A673 (cell line): ENCODE results near the gene ATP2A3.

Source experiments
- EZH2 ChIP-seq: fragments of 200-600 bp; sonication (generic); IDR thresholded peaks from 2 replicates; pipeline ENCODE4 v1.6.1; 2017; ENCODE audit warnings: borderline replicate concordance, low read depth, mild to moderate bottlenecking, mixed read lengths, antibody characterized with exemption, low read length; ENCODE audit not compliant: poor library complexity, severe bottlenecking
- TF ChIP-seq, protein P1 (sequence below): fragments of 300-800, 200-600 bp; sonication (generic); conservative IDR thresholded peaks from 2 replicates; pipeline ENCODE4 v1.5.1; 2017; ENCODE audit warnings: low read depth, mild to moderate bottlenecking, antibody characterized with exemption, low read length, moderate library complexity, mixed read lengths

DNA sequence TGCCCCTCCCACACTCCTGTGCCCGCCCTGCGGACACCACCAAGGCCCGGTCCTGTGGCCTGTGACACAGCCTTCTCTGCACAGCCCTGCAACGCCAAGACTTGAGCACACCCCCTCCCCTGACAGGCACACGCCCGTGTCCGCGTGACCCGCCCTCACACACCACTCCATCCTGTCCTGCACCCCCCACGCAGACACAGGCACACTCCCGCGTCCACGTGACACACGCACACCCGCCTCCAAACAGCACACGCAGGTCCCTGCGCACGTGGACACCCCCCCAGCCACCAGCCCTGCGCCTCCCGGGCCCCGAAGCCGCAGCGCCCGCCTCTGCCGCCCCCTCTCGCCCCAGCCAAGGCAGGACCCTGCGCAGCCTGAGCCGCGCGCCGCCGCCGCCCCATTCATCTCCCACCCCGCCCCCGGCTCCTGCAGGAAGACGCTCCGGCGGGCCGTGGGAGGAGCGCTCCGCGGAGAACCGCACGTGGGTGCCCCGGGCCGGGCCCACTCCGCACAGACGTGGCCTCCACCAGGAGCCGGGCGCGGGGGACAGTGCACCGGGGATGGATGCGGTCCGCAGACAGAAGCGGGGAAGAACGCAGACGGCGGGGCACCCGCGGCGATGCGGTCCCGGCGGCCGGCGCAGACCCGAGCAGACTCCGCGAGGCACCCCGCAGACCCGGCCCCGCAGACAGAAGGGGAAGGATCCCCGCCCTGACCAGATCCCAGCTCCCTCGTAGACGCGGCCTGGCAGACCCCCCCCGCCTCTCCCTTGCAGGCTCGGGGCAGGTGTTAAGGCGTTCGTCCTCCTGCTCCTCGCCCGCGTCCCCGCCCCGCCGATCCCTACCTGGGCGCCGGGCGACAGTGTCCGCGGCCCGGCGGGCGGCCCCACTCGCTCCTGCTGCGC lies 71.9 kb downstream of the ATP2A3 start:
- TF ChIP-seq, protein P1, sequence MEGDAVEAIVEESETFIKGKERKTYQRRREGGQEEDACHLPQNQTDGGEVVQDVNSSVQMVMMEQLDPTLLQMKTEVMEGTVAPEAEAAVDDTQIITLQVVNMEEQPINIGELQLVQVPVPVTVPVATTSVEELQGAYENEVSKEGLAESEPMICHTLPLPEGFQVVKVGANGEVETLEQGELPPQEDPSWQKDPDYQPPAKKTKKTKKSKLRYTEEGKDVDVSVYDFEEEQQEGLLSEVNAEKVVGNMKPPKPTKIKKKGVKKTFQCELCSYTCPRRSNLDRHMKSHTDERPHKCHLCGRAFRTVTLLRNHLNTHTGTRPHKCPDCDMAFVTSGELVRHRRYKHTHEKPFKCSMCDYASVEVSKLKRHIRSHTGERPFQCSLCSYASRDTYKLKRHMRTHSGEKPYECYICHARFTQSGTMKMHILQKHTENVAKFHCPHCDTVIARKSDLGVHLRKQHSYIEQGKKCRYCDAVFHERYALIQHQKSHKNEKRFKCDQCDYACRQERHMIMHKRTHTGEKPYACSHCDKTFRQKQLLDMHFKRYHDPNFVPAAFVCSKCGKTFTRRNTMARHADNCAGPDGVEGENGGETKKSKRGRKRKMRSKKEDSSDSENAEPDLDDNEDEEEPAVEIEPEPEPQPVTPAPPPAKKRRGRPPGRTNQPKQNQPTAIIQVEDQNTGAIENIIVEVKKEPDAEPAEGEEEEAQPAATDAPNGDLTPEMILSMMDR: no peak
- no peak for TF ChIP-seq EZH2
